Uterus (tissue), 4 donors: ENCODE results near the gene GTF3C4. TPM values are rescaled to one million over a fixed set of nuclear protein-coding genes. Genes with fewer than 3 reads are reported as not detected.
A peak's percentile ranks its signal among the peaks of the same experiment; 100 is the strongest.

ENCODE experiments used
- DNase-seq, 2 donors: peaks; one replicate each; pipeline ENCODE4 v3.0.0-alpha.2; 2019 to 2020
- H3K27ac ChIP-seq, 2 donors: fragments of 200-600 bp; sonication (generic); 1 replicate in 1 of 2; 2 replicates in 1 of 2; pipeline ENCODE4 v1.5.1; 2016 to 2018
- H3K27me3 ChIP-seq, 2 donors: fragments of 200-600 bp; sonication (generic); one replicate each; pipeline ENCODE4 v1.5.1; 2018 to 2019; ENCODE audit warnings: control low read depth in 1 of 2
- H3K36me3 ChIP-seq, 2 donors: fragments of 200-600 bp; sonication (generic); one replicate each; pipeline ENCODE4 v1.5.1; 2019; ENCODE audit warnings: control low read depth in 1 of 2
- H3K4me1 ChIP-seq, 2 donors: fragments of 200-600 bp; sonication (generic); one replicate each; pipeline ENCODE4 v1.5.1; 2018 to 2019; ENCODE audit warnings: control low read depth in 1 of 2
- H3K4me3 ChIP-seq, 2 donors: fragments of 200-600 bp; sonication (generic); 1 replicate in 1 of 2; 2 replicates in 1 of 2; pipeline ENCODE4 v1.5.1; 2018 to 2019; ENCODE audit warnings: mild to moderate bottlenecking in 1 of 2
- H3K9me3 ChIP-seq, 2 donors: fragments of 200-600 bp; sonication (generic); one replicate each; pipeline ENCODE4 v1.5.1; 2019; ENCODE audit warnings: control low read depth in 1 of 2
- CTCF ChIP-seq, 4 experiments: fragments of 200-600 bp in 2 of 4; fragments of 450-650 bp in 2 of 4; sonication (generic) in 2 of 4; IDR thresholded peaks; one replicate each; pipeline ENCODE4 v1.5.1; 2016 to 2019; ENCODE audit warnings: antibody characterized with exemption in 4 of 4, mild to moderate bottlenecking in 2 of 4, moderate library complexity in 1 of 4
- POLR2A ChIP-seq, 2 donors: fragments of 450-650 bp; IDR thresholded peaks; one replicate each; pipeline ENCODE4 v1.6.1; 2016; ENCODE audit warnings: antibody characterized with exemption in 2 of 2, mild to moderate bottlenecking in 1 of 2, moderate library complexity in 1 of 2
- intact Hi-C: fragments of 100-400 bp; cut with DNase I; formaldehyde crosslinking; loops from one replicate; pipeline ENCODE4 v1.15.1; 2023; ENCODE audit warnings: low total_unique reads
- total RNA-seq, 4 donors: library from RNA; depleted of rRNA in 3 of 4; stranded (reverse); fragments of >200 nt in 3 of 4; gene quantifications; one replicate each; pipeline versions ENCODE4 v1.1.0 to v1.2.4, GENCODE V29; 2014 to 2023
- donor health status: DM: yes; HTN: yes; CAD: no.

GTF3C4 gene
- total RNA-seq, 4 donors from 2014 or later, result 3.2 to 27.8 (median 10.5) TPM

- Histone ChIP-seq H3K27me3 (no peaks in the 10 kb centered on the region), H3K9me3 (no peaks in the 10 kb centered on the region), H3K36me3 (no peaks in the 10 kb centered on the region), H3K4me1 (no peaks in the 10 kb centered on the region), H3K4me3 (no peak overlapping the region), H3K27ac (no peak overlapping the region)
- DNase-seq, result no peak
- intact Hi-C loops, result no loop called here
- TF ChIP-seq POLR2A (IDR thresholded peaks at IDR 0.05), result no peak
- no peak for TF ChIP-seq CTCF (IDR thresholded peaks at IDR 0.05)
Observed at GRCh38 chr9:132656299-132656698, 14.0 kb upstream of the GTF3C4 start.

- no peak for TF ChIP-seq POLR2A (IDR thresholded peaks at IDR 0.05)
- no peak for TF ChIP-seq CTCF (IDR thresholded peaks at IDR 0.05)
- no peaks in the 10 kb centered on the region for H3K4me1 ChIP-seq
- no peak for DNase-seq
- no peaks in the 10 kb centered on the region for H3K9me3 ChIP-seq
- intact Hi-C loops, result no loop called here
- no peaks in the 10 kb centered on the region for H3K36me3 ChIP-seq
- no peak overlapping the region for H3K27ac ChIP-seq
- H3K4me3 ChIP-seq, result no peak overlapping the region
- H3K27me3 ChIP-seq, result no peaks in the 10 kb centered on the region
Observed at GRCh38 chr9:132662152-132662945, 7.9 kb upstream of the GTF3C4 start.

- Histone ChIP-seq H3K4me3 (no peak overlapping the region), H3K27me3 (no peaks in the 10 kb centered on the region), H3K9me3 (no peaks in the 10 kb centered on the region), H3K27ac (no peak overlapping the region), H3K4me1 (no peaks in the 10 kb centered on the region), H3K36me3 (no peaks in the 10 kb centered on the region)
- no peak for DNase-seq
- TF ChIP-seq POLR2A (IDR thresholded peaks at IDR 0.05), result no peak
- TF ChIP-seq CTCF (IDR thresholded peaks at IDR 0.05), result no peak
- intact Hi-C loops, result no loop called here
Observed at GRCh38 chr9:132663117-132663516, 7.1 kb upstream of the GTF3C4 start.

GRCh38 chr9:132663851-132664250, 6.4 kb upstream of the GTF3C4 start:
- Histone ChIP-seq H3K4me3 (no peak overlapping the region), H3K36me3 (no peaks in the 10 kb centered on the region), H3K27ac (no peak overlapping the region), H3K27me3 (no peaks in the 10 kb centered on the region), H3K4me1 (no peaks in the 10 kb centered on the region), H3K9me3 (no peaks in the 10 kb centered on the region)
- intact Hi-C loops, result no loop called here
- no peak for DNase-seq
- TF ChIP-seq CTCF (IDR thresholded peaks at IDR 0.05), result no peak
- no peak for TF ChIP-seq POLR2A (IDR thresholded peaks at IDR 0.05)

GRCh38 chr9:132669319-132669697, 956 bp upstream of the GTF3C4 start:
- no peak for DNase-seq
- Histone ChIP-seq H3K4me3 (peak overlapping the region; percentile 81 to 89), H3K4me1 (peaks cover 7 to 8% of the 10 kb centered on the region in 2 donors), H3K9me3 (no peaks in the 10 kb centered on the region), H3K36me3 (no peaks in the 10 kb centered on the region), H3K27me3 (no peaks in the 10 kb centered on the region), H3K27ac (peak overlapping the region; percentile 90 to 93)
- no peak for TF ChIP-seq POLR2A (IDR thresholded peaks at IDR 0.05)
- TF ChIP-seq CTCF (IDR thresholded peaks at IDR 0.05), result no peak
- intact Hi-C loops, result no loop called here
